Measurements from ENCODE around the gene KIAA1191. TPM values are rescaled to one million over a fixed set of nuclear protein-coding genes. Genes with fewer than 3 reads are reported as not detected.

KIAA1191 gene, protein sequence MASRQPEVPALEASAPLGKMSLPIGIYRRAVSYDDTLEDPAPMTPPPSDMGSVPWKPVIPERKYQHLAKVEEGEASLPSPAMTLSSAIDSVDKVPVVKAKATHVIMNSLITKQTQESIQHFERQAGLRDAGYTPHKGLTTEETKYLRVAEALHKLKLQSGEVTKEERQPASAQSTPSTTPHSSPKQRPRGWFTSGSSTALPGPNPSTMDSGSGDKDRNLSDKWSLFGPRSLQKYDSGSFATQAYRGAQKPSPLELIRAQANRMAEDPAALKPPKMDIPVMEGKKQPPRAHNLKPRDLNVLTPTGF
- polyA plus RNA-seq: 46.1 and 47.9 TPM in 2 replicates

DNA sequence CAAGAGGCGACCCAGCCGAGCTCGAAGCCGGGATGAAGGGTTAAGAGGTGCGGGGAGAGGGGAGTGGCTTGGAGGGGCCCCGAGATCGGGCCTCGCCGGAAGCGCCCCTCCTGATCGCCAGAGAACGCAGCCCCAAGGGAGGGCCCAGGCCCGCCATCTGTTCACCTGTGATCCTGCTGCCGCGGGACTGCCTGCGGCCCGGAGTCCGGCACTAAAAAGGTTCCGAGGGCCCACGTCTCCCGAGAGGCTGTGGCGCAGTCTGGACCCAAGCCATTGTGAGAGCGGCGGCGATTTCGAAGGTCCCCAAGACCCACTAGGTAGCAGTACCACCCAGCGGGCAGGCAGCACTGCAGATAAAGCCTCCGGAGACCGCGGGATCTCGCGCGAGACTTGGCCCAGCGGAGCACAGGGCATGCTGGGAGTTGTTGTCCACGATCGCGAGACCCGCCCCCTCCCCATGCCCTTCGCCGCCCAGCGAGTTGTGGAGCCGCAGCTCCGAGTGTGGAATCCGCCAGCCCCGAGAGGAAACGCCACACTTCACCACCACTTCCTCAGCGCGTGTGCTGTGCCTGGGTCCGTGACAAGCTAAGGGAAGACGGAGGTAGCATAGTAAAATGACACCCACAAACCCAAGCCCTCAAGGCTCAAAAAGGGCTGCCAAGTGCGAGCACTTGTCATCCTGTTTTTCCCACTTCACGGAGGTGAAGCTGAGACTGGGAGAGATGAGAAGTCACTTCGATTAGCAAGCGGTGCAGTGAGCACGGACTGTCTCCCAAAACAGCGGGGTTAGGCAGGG is at the start of gene KIAA1191:
Gene KIAA1191, minus strand, starts transcription at position 328 of the 796 bp plus-strand sequence. CDS start 2,256 bp downstream, outside the sequence.

GRCh38 chr5:176388444-176389134 is 27.0 kb upstream of the KIAA1191 start, which contains the start of the genes HIGD2A and NOP16:
HIGD2A (plus strand) TSS chr5:176388751; CDS start chr5:176388820, 69 bp downstream.
NOP16 (minus strand) TSS chr5:176388598; CDS start chr5:176388539, 59 bp downstream.

DNA sequence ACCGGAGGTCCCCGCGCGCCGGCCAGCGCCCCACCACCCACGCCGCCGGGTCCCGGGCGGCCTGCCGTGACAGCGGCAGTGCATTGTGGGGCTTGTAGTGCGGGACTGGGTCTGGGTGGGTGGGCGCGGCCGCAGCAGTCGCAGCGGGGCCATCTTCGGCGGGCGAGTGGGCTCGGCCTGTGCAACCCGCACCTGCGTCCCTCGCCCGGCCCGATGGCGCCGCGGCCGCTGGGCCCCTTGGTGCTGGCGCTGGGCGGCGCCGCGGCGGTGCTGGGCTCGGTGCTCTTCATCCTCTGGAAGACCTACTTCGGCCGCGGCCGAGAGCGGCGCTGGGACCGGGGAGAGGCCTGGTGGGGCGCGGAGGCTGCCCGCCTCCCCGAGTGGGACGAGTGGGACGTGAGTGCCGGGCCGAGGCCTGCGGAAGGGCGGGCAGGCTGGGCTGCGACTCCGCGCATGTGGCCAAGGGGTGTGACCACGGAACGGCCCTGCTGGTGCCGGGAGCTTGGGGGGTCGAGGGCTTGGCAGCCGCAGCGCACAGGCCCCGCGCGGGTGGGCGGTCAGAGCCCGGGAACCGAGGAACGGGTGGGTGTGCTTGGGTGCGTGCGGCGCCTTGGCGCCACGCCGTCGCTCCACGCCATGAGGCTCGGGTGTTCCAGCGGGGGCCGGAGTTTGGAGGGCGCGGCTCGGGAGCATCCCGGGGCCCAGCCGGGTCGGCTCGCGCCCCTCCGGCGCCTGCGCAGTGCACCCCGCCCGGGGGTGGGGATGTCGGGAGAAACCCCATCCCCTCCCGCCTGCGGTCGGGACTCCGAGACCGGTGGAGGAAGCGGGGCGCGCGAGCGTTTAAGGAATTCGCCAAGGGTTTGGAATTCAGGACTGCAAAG is 4.0 kb upstream of the KIAA1191 start, which contains the start of gene ARL10:
Gene ARL10, plus strand, starts transcription at position 137 of the 881 bp plus-strand sequence. Its CDS starts 77 bp downstream, at position 214.

Other genes with a start within 250 kb of the KIAA1191 start
- 14.1 and 15.8 TPM in 2 replicates for gene SIMC1, start 123.3 kb downstream of the KIAA1191 start, polyA plus RNA-seq
- gene ARL10, start 3.7 kb upstream of the KIAA1191 start, polyA plus RNA-seq: 1.1 and 3.9 TPM in 2 replicates
- 106 and 141 TPM in 2 replicates for gene NOP16, start 26.8 kb upstream of the KIAA1191 start, polyA plus RNA-seq
- 451 and 463 TPM in 2 replicates for gene HIGD2A, start 27.0 kb upstream of the KIAA1191 start, polyA plus RNA-seq
- 20.9 and 37.9 TPM in 2 replicates for gene CLTB, start 54.8 kb upstream of the KIAA1191 start, polyA plus RNA-seq
- 44.3 and 48.9 TPM in 2 replicates for gene FAF2, start 86.6 kb upstream of the KIAA1191 start, polyA plus RNA-seq
- 5.5 and 6.7 TPM in 2 replicates for gene RNF44, start 175.6 kb upstream of the KIAA1191 start, polyA plus RNA-seq
- gene CDHR2, start 187.6 kb upstream of the KIAA1191 start, polyA plus RNA-seq: 1.4 TPM in 1 of 2 replicates, not detected in the other
- gene GPRIN1, start 248.4 kb upstream of the KIAA1191 start, polyA plus RNA-seq: 0.95 and 2.2 TPM in 2 replicates